ENCODE measurements around the gene CPXM1. TPM values are rescaled to one million over a fixed set of nuclear protein-coding genes. Genes with fewer than 3 reads are reported as not detected.

The CPXM1 gene
- total and polyA plus RNA-seq, 2 donors (not counting 3 experiments of a cell fraction or from before 2014, with no cell fraction given), result 18.9 to 20.3 TPM

- no peaks in the 10 kb centered on the region for H3K27me3 ChIP-seq (ENCODE audit: control insufficient read depth in 2 of 2, insufficient read depth in 2 of 2, low read length in 2 of 2)
- H3K4me2 ChIP-seq (ENCODE audit: insufficient read depth, low read length), result no peak overlapping the region
- no peak for DNase-seq (ENCODE audit: low read depth, low spot score)
- intact Hi-C loops (cut with micrococcal nuclease), result no loop called here
- no peak overlapping the region for H3K27ac ChIP-seq (ENCODE audit: insufficient read depth, low read depth, low read length)
- no peaks in the 10 kb centered on the region for H3K79me2 ChIP-seq (ENCODE audit: control insufficient read depth, insufficient read depth, low read length)
- H3K4me1 ChIP-seq (ENCODE audit: control insufficient read depth, extremely low read depth, insufficient read depth, low read length), result no peaks in the 10 kb centered on the region
- no peak overlapping the region for H3K4me3 ChIP-seq (replicated peaks in 1 of 3; ENCODE audit: insufficient read depth in 1 of 3, low read depth in 1 of 3, low read length in 3 of 3)
- POLR2A ChIA-PET, result no interaction called here
- H2AFZ ChIP-seq (ENCODE audit: low read depth, low read length), result no peak overlapping the region
- CTCF ChIA-PET, result interaction anchor here (5.5 kb wide), 1 partner anchor 92 kb away, joined by 171 read pairs; no protein-coding TSS in a partner anchor
- TF ChIP-seq EZH2 (IDR thresholded peaks at IDR 0.05; ENCODE audit: borderline replicate concordance, low read depth, low read length, severe bottlenecking) (no peak), MYC (IDR thresholded peaks at IDR 0.05; ENCODE audit: low read depth, low read length) (no peak), MAX (IDR thresholded peaks at IDR 0.05; ENCODE audit: insufficient read depth, insufficient read length) (no peak), CTCF (IDR thresholded peaks at IDR 0.05; ENCODE audit: extremely low read depth in 1 of 2, insufficient read depth in 1 of 2, low read depth in 1 of 2, low read length in 2 of 2) (no peak), POLR2A (IDR thresholded peaks at IDR 0.05; ENCODE audit: low read depth, low read length) (no peak), FOS (IDR thresholded peaks at IDR 0.05; ENCODE audit: borderline replicate concordance, insufficient read depth, low read length) (no peak), JUN (IDR thresholded peaks at IDR 0.05; ENCODE audit: borderline replicate concordance, insufficient read depth, insufficient read length, low read depth) (no peak), GATA2 (IDR thresholded peaks at IDR 0.05; ENCODE audit: insufficient read depth, insufficient read length, low read depth, low read length) (no peak), POLR2AphosphoS5 (IDR thresholded peaks at IDR 0.05; ENCODE audit: insufficient read depth, low read depth, low read length) (no peak)
- dilution Hi-C loops (cut with MboI; ENCODE audit: extremely low pct_ligation_motif_present, low sequenced_read_pairs), result no loop called here
- no peaks in the 10 kb centered on the region for H3K36me3 ChIP-seq (ENCODE audit: control insufficient read depth in 2 of 2, extremely low read depth in 1 of 2, insufficient read depth in 2 of 2, low read length in 2 of 2)
- no peak overlapping the region for H3K9ac ChIP-seq (replicated peaks; ENCODE audit: extremely low read depth, insufficient read depth, low read length)
- no peak for FAIRE-seq
- no peaks in the 10 kb centered on the region for H4K20me1 ChIP-seq (replicated peaks; ENCODE audit: control insufficient read depth, extremely low read depth, insufficient read depth, low read length)
- BruUV-seq (replicated peaks), result no TSS peak
- no peaks in the 10 kb centered on the region for H3K9me1 ChIP-seq (replicated peaks; ENCODE audit: control insufficient read depth, extremely low read depth, insufficient read depth, low read length)
- no peaks in the 10 kb centered on the region for H3K9me3 ChIP-seq (replicated peaks; ENCODE audit: control insufficient read depth, insufficient read depth, low read length)
These were observed 47.4 kb upstream of the CPXM1 start for GRCh38 chr20:2847802-2848201.

Measured in endothelial cell of umbilical vein (primary cell).